Stimulated activated CD8-positive, alpha-beta memory T cell treated with anti-CD3 and anti-CD28 coated beads, Interleukin-15, amount 100 ng/mL, for 24 hours (primary cell): Measurements from ENCODE around the gene ZNF888.
"Not testable (repeated sequence)": the region's sequence is repeated elsewhere in the genome, so short reads cannot be mapped to it uniquely, and the experiment has no call there.

Experiments
- DNase-seq: peaks from one replicate; pipeline ENCODE4 v3.0.0-alpha.2; 2020; ENCODE audit warnings: low read depth

Gene ZNF888

DNA sequence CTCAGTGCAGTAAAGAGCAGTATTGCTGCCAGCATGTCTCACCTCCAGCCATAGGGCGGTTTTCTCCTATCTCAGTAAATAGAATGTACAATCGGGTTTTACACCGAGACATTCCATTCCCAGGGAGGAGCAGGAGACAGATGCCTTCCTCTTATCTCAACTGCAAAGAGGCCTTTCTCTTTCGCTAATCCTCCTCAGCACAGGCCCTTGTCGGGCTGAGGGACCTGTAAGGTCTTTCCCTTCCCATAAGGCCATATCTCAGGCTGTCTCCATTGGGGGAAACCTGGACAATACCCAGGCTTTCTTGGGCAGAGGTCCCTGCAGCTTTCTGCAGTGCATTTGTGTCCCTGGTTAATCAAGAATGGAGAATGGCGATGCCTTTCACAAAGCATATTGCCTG lies 50.2 kb downstream of the ZNF888 start:
- DNase-seq = not testable (repeated sequence)

DNA sequence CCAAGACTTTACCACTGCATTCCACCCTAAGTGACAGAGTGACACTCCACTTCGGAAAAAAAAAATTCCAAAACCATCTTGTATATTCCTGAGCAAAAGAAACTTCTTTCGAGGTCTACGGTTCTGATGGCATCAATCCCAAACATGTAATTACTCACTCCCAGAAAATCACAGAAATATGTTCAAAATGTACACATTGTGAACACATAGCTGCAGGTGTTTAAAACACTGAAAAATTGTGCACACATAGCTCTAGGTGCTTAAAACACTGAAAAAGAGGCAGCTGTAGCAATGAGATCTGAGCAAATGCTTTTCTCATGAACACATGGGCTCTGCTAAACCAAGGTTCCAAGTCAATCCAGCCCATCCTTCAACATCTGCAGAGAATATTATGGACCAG lies 51.8 kb downstream of the ZNF888 start:
- DNase-seq = no peak

DNA sequence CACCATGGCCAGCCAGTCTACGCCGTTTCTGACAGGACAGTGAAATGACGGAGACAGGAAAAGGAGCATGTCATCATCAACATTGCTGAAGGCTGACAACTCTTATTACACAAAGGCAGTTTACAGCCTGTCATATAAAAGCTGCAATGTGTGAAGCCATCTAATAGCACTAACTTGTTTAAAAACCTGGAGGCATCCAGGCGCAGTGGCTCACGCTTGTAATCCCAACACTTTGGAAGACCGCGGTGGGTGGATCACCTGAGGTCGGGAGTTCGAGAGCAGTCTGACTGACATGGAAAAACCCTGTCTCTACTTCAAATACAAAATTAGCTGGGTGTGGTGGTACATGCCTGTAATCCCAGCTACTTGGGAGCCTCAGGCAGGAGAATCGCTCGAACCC lies 55.2 kb downstream of the ZNF888 start:
- not testable (repeated sequence) for DNase-seq

DNA sequence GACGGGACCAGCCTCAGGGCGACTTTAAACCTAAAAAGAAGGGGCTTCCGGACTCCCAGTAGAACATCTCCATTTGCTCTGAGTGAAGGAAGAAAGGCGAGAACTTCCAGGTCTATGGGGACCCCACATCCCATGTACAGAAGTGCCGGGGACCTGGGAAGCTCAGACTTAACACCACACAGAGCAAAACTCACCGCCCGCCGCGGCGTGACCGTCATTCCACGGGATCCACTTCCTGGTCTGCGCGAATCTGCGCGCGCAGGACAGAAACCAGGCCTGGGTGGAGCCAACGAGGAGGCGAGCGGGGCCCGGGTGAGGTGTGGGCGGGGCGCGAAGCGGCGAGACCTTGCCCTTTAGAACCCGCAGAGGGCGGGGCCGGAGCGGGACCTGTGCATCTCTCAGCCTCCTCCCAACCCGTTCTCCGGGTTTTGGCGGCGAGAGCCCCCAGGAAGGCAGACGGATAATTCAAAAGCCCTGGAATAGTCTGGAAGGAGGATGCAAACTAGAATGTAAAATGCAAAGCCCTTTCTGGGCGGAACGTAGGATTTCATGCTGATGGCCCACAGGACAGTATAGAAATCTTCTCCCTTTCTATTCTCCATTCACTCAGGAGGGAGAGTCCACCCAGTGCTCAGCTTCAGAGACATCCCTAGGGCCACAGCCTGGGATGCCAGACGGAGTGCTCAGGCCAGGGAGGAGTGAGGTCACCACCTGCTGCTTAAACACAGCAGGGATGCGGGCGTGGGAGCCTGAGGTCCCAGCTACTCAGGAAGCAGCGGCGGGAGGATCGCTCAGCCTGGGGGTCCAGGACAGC lies 65.6 kb downstream of the ZNF888 start, which contains the start of gene ZNF468:
Gene ZNF468 (minus strand): TSS at position 242 of the 814 bp plus-strand sequence. CDS start 3,347 bp downstream, outside the sequence.
- peak; percentile 29 for DNase-seq

DNA sequence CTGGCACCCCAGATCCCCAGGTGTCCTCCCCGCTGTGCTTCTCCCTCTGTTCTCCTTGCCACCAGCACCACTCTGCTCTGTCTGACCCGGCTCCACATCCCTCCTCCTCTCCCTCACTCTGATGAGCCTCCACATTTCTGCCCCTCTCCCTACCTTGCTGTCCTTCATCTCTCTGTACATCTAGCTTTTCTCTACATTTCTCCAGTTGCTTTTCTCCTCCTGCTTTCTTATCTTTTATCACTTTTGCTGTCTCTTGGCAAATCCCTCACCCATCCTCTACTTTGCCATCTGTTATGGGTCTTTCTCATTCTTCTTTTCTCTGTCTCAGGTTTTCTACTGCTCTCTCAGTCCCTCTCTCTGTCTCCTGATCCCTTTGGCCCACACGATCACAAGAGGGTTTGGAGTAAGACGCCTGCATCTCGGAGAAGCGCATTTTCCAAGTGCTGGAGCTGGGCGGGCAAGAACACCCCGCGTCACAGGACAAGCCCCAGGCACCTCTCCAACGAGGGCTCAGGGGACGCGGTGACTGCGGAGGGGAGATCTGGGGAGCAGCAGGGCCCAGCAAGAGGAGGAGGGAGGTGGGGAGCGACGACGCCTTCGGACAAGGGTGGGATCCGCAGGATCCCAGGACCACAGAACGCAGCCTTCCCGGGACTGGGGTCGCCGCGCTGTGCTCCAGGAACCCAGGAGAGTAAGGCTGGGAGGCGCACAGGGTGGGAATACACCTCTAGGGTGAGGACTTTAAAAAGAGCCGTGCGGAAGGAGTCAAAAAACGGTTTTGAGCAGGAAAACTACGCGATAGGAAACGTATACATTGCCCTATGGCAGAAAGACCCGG lies 66.5 kb downstream of the ZNF888 start:
- DNase-seq = not testable (repeated sequence)
